Central memory CD8-positive, alpha-beta T cell (primary cell): ENCODE results near the gene MPRIP.
"Not testable (repeated sequence)": the region's sequence is repeated elsewhere in the genome, so short reads cannot be mapped to it uniquely, and the experiment has no call there.

Experiments
- ATAC-seq: fragments of 150-1000 bp; cut with Tn5 transposase; replicated peaks from 2 replicates; pipeline ENCODE4 v1.10.0; 2022; ENCODE audit warnings: mild to moderate bottlenecking, moderate FRiP score, moderate number of reproducible peaks; ENCODE audit not compliant: poor library complexity, severe bottlenecking; ENCODE audit errors: extremely low read depth
- DNase-seq, 2 donors: peaks; one replicate each; pipeline ENCODE4 v3.0.0; 2021; ENCODE audit warnings: low spot score in 2 of 2
- H3K27ac Mint-ChIP-seq: one replicate; pipeline ENCODE4 v1.8.0; 2022; ENCODE audit warnings: low read depth, mild to moderate bottlenecking, moderate library complexity, mixed read lengths
- H3K27me3 Mint-ChIP-seq: one replicate; pipeline ENCODE4 v1.8.0; 2022; ENCODE audit warnings: mixed read lengths
- H3K36me3 Mint-ChIP-seq: one replicate; pipeline ENCODE4 v1.8.0; 2022; ENCODE audit warnings: mild to moderate bottlenecking, moderate library complexity, mixed read lengths; ENCODE audit not compliant: insufficient read depth
- H3K4me1 Mint-ChIP-seq: one replicate; pipeline ENCODE4 v1.8.0; 2022; ENCODE audit warnings: mixed read lengths
- H3K4me3 Mint-ChIP-seq: one replicate; pipeline ENCODE4 v1.8.0; 2022; ENCODE audit warnings: mild to moderate bottlenecking, moderate library complexity, mixed read lengths
- H3K9me3 Mint-ChIP-seq: one replicate; pipeline ENCODE4 v1.8.0; 2022; ENCODE audit warnings: mixed read lengths

MPRIP gene

DNA sequence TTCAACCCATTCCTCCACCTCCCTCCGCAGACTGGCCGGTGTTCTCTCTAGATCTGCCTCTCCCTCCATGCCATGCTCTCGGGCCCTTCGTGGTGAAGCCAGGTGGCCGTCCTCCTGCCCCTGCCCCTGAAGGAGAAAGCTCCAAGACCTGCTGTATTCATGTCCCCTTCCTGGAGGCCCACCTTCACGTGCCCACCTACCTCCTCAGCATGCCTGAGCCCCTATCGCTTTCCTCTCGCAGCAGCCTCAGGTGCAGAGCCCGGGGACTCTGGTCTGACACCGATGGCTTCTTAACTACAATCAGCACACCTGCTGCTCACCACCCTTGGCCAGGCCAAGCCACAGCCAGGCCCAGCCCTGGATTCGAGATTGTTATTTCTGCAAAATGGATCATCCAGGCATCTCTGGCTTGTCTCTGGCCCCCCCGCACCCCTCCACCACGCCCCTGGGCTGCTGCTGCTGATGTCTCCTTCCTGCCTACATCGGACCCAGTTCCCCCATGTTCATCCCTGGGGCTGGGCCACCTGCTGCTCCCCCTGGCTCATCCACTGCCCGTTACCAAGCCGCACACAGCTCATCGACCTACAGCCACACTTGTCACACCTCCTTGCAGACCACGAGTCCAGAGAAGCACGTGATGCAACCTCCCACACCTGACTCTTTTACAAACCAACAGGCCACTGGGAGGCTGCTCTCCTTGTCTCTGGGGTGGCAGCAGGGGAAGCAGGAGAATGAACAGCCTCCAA, 37.8 kb upstream of the MPRIP start:
- DNase-seq (no peak), ATAC-seq (no peak)
- peaks cover 2% of the 10 kb centered on the region for H3K36me3 Mint-ChIP-seq
- H3K27me3 Mint-ChIP-seq: no peaks in the 10 kb centered on the region
- H3K4me3 Mint-ChIP-seq: no peak overlapping the region
- no peak overlapping the region for H3K27ac Mint-ChIP-seq
- H3K4me1 Mint-ChIP-seq: peaks cover 5% of the 10 kb centered on the region
- H3K9me3 Mint-ChIP-seq: no peaks in the 10 kb centered on the region

DNA sequence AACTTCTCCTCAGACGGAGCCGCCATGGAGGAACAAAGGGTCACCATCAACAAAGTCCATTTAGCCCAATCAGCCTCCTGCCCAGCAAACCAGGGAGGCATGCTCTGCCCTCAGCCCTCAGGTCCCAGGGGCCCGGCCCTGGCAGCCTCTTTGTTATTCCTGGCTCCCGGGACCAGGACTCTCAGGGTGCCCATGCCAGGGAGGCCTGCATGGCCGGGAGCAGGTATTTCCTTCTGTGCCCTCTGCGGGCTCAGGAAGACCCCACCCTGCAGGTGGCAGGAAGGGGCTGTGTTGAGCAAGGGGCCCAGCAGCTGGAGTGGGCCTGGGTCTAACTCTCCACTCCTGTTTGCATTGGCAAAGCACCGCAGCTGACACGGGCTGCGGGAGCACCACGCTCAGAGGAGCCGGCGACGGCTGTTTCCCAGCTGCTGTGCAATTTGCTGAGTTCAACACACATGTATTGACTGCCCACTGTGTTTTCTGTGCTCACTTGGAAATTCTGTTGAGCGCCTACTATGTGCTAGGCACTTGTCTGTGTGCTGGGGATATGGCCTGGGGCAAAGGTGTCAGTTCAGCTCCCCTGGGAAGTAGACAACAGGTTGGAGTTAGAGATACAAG, 37.2 kb upstream of the MPRIP start:
- H3K27ac Mint-ChIP-seq, H3K4me3 Mint-ChIP-seq, H3K27me3 Mint-ChIP-seq, H3K36me3 Mint-ChIP-seq, H3K9me3 Mint-ChIP-seq, DNase-seq, H3K4me1 Mint-ChIP-seq, ATAC-seq: not testable (repeated sequence)

- DNase-seq, H3K27ac Mint-ChIP-seq, ATAC-seq, H3K4me3 Mint-ChIP-seq, H3K4me1 Mint-ChIP-seq, H3K9me3 Mint-ChIP-seq, H3K27me3 Mint-ChIP-seq, H3K36me3 Mint-ChIP-seq: not testable (repeated sequence)
These were observed 34.4 kb upstream of the MPRIP start for GRCh38 chr17:17007891-17008290.

DNA sequence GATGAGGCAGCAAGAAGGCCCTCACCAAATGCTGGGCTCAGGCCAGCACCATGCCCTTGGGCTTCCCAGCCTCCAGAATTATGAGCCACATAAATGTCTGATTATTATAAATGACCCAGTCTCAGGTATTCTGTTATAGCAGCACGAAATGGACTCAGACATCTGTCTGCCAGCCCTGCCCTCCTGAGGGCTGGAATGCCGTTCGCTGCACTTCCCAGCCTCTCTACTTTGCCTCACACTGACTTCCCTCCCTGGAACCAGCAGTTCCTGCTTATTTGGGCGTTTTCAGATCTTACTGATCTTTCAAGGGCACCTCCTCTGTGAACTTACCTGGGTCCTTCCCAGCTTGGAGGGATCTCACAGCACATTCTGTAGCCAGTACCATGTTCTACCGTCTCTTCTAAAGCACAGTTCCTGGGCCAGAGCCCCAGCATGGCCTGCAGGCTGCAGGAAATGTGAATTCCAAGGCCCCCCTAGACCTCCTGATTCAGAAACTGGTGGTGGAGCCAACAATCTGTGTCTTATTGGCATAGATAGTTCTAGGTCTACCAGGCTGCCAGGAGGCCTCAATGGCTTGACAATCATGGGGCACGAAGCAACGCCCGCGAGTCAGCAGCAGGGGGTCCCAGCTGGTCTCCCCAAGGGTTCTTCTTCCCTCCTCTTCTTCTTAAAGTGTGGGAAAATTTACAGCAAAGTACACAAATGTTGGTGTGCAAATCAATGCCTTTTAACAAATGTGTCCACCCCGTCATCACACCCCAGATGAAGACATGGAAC, 33.4 kb upstream of the MPRIP start:
- not testable (repeated sequence) for H3K27ac Mint-ChIP-seq, H3K4me3 Mint-ChIP-seq, H3K27me3 Mint-ChIP-seq, H3K9me3 Mint-ChIP-seq, H3K36me3 Mint-ChIP-seq, ATAC-seq, DNase-seq, H3K4me1 Mint-ChIP-seq

DNA sequence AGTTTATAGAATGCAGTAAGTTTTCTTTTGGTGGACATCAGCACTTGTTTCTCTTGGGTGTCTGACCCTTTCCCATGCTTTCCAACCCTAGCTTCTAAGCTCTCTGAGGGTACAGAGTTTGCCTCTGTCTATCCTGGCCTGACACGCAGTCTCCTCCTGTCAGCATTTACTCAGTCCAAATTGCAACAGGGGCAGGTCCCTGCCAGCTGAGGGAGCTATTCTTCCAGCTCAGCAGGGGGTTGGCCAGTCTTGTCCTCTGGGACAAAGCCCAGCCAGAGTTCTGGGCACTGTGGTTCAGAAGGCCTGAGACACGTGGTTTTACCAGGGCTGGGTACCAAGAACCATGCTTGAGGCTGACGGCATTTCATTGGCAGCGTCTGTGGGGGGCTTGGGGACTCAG, 32.3 kb upstream of the MPRIP start:
- not testable (repeated sequence) for ATAC-seq, H3K36me3 Mint-ChIP-seq, DNase-seq, H3K4me1 Mint-ChIP-seq, H3K27me3 Mint-ChIP-seq, H3K4me3 Mint-ChIP-seq, H3K27ac Mint-ChIP-seq, H3K9me3 Mint-ChIP-seq

DNA sequence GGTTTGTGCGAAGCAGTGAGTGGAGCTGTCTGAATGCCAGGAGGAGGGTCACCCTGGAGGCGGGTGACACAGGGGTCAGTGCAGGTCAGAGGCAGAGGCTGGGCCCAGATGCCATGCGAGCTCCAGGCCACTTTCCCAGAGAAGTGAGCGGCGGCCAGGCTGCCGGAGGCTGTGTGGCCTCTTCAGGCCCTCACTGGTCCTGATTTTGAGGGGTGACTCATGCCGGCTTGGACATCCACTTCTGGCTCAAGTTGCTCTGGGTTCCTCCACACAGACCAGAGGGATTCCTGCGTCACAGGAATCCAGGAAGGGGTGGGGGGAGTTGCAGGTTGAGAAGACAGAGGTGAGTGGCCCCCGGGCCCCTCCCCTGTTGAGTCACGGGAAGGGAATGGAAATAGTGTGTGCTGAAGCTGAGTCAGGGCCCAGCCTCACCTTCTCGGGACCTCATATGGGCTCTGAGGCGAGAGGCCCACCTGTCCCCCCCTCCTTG, 31.7 kb upstream of the MPRIP start:
- not testable (repeated sequence) for H3K4me3 Mint-ChIP-seq, H3K9me3 Mint-ChIP-seq, H3K36me3 Mint-ChIP-seq, H3K27ac Mint-ChIP-seq, ATAC-seq, H3K27me3 Mint-ChIP-seq, DNase-seq
- peaks cover 13% of the 10 kb centered on the region for H3K4me1 Mint-ChIP-seq

DNA sequence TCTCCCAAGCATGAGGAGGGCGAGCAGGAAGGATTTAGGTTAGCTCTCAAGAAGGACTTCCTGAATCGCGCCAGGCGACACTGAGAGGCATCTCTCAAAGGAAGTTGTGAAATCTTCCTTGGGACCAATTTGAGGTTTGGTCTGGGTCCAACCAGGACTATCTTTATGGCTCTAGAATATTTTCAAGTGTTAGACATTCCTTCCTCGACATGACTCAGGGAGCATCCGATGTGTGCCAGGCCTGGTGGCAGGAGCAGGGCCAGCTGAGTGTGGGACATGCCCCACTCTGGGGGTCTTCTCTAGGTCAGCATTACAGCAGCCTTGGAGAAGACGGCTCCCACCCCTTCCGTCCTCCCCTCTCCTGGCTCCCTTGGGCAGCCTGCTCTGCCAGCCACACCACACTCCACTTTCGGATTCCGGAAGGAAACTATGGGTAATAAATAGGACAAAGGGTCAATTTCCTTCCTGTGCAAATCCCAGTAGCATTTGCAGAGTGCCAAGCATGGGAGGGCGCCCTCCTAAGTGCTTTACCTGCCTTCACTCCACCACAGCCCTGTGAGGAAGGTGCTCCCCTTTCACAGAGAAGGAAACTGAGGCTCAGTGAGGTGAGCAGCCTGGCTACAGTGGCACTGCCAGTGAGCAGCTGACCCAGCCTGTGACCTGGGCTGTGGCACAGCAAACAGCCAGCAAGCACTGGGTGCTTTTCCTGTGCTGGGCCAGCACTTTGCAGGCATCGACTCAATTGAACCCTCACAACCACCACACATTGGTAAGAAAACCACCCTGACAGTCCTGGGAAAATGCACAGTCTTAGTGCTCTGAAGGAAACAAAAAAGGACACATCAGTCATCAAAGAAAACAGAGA, 31.0 kb upstream of the MPRIP start:
- H3K4me1 Mint-ChIP-seq: peaks cover 19% of the 10 kb centered on the region
- H3K9me3 Mint-ChIP-seq: not testable (repeated sequence)

DNA sequence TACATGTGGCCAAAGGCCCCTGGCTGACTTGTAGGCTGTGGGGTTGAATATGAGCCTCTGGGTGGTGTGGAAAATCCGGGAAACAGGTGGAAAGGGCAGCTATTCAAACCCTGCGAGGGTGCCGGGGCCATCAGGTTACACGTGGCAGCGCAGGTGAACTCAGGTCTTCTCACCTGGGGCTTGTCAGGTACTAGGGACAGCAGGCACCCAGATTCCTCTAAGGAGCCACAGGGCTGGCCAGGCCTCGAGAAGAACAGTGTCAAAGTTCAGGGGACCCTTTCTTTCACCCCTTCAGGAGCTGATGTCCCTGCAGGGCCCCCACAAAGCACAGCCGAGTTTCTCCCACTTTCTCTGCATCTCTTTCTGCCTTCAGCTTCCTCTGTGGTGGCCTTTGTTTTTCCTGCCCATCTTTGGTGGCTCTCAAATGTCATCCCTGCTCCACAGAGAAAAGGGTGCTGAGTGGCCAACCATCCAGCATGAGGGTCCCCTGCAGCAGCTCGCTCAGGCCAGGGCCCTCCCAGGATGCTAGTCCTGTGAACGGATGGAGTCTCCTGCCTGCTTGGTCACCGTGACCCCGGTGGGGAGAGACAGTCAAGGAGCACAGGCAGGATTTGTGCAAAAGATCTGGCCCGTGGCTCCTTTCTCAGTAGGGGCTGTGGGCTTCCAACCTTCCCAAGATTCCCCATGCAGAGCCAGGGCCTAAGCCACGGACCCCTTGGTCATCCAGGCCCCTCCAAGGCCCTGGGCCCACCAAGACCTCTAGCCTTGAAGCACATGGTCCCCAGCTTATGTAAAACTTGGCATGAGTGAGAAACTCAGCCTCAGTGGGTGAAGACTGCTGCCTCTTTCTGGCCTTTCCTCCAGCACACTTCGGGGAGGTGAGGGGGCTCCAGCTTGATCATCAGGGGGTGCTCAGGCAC, 28.2 kb upstream of the MPRIP start:
- DNase-seq, H3K36me3 Mint-ChIP-seq, H3K4me3 Mint-ChIP-seq, H3K9me3 Mint-ChIP-seq, H3K27me3 Mint-ChIP-seq, ATAC-seq: not testable (repeated sequence)
- peaks cover 40% of the 10 kb centered on the region for H3K4me1 Mint-ChIP-seq
- peak overlapping the region; percentile 41 for H3K27ac Mint-ChIP-seq

More for the DNA sequence above, 31.0 kb upstream of the MPRIP start:
- H3K27ac Mint-ChIP-seq, H3K4me3 Mint-ChIP-seq, H3K36me3 Mint-ChIP-seq, H3K27me3 Mint-ChIP-seq, ATAC-seq, DNase-seq: not testable (repeated sequence)

DNA sequence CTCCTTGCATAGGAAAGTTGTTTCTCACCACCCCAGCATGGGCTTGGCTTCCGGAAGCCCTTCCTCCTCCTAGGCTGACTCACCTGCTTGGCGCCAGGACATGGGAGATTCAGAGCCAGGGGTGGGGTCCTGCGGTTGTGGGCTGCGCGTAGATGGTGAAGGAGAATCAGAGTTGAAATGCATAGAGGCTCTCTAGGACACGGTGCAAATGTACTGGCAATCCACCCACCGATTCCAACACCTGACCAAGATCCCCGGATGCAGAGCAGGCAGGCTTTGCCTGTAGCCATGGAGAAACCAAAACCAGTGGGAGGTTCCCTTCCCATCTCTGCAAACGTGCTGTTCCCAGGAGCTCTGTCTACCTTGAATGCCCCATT, 27.5 kb upstream of the MPRIP start:
- not testable (repeated sequence) for H3K9me3 Mint-ChIP-seq, DNase-seq, H3K27me3 Mint-ChIP-seq, H3K4me3 Mint-ChIP-seq, ATAC-seq, H3K36me3 Mint-ChIP-seq
- peaks cover 40% of the 10 kb centered on the region for H3K4me1 Mint-ChIP-seq
- H3K27ac Mint-ChIP-seq: peak overlapping the region; percentile 41

GRCh38 chr17:17015230-17015629, 27.0 kb upstream of the MPRIP start:
- Mint-ChIP-seq H3K36me3 (no peaks in the 10 kb centered on the region), H3K4me3 (peak overlapping the region; percentile 32), H3K9me3 (no peaks in the 10 kb centered on the region), H3K27ac (peak overlapping the region; percentile 80), H3K4me1 (peaks cover 40% of the 10 kb centered on the region), H3K27me3 (no peaks in the 10 kb centered on the region)
- DNase-seq (no peak), ATAC-seq (no peak)
